ENCODE results near the gene ZNF598. TPM values are rescaled to one million over a fixed set of nuclear protein-coding genes. Genes with fewer than 3 reads are reported as not detected.

Gene ZNF598
- total RNA-seq, 1 experiment from 2014 or later = 50.4 TPM

GRCh38 chr16:2022723-2023091 is 13.1 kb upstream of the ZNF598 start:
- DNase-seq = peak; percentile 66 to 78
- no TSS peak for BruUV-seq (replicated peaks)
- Mint-ChIP-seq H3K4me3 (ENCODE audit: unreplicated experiment) (peak overlapping the region; percentile 74), H3K27ac (ENCODE audit: unreplicated experiment) (peak overlapping the region; percentile 74), H3K4me1 (ENCODE audit: low read depth, unreplicated experiment) (peaks cover 18% of the 10 kb centered on the region), H3K36me3 (ENCODE audit: insufficient read depth, unreplicated experiment) (no peaks in the 10 kb centered on the region), H3K9me3 (ENCODE audit: unreplicated experiment) (no peaks in the 10 kb centered on the region), H3K27me3 (ENCODE audit: insufficient read depth, unreplicated experiment) (no peaks in the 10 kb centered on the region)
- CTCF ChIA-PET = interaction anchor here (0.6 to 2.8 kb wide), 9 partner anchors 11 to 947 kb away, joined by 3 to 14 read pairs (median 3); partner anchors contain the start of genes NTHL1, PAQR4 and TSC2
- H3K4me1 ChIP-seq = peaks cover 16% of the 10 kb centered on the region
- TF ChIP-seq CTCF (IDR thresholded peaks at IDR 0.05; ENCODE audit: insufficient read depth in 1 of 2, low read depth in 1 of 2, low read length in 1 of 2, severe bottlenecking in 1 of 2, unreplicated experiment in 1 of 2) = no peak
- intact Hi-C loops (cut with micrococcal nuclease; ENCODE audit: unreplicated experiment) = loop anchor here (1.0 to 2.0 kb wide), 3 partner anchors 24 to 69 kb away; partner anchors contain the start of genes NTHL1 and TSC2
- peak overlapping the region; percentile 9; the same call in 1 of the 2 replicates for H3K4me3 ChIP-seq (ENCODE audit: low read depth, low read length)
- no peaks in the 10 kb centered on the region for H3K27me3 ChIP-seq (replicated peaks; ENCODE audit: control insufficient read depth, insufficient read depth, low read length)
- no peaks in the 10 kb centered on the region for H3K36me3 ChIP-seq (ENCODE audit: control insufficient read depth, insufficient read depth, low read length)
- no peaks in the 10 kb centered on the region for H3K9me3 ChIP-seq
- POLR2A ChIA-PET = interaction anchor here (0.5 to 1.0 kb wide), 5 partner anchors 58 to 171 kb away, joined by 3 to 7 read pairs (median 4); partner anchors contain the start of genes MSRB1, RPS2 and TRAF7

DNA sequence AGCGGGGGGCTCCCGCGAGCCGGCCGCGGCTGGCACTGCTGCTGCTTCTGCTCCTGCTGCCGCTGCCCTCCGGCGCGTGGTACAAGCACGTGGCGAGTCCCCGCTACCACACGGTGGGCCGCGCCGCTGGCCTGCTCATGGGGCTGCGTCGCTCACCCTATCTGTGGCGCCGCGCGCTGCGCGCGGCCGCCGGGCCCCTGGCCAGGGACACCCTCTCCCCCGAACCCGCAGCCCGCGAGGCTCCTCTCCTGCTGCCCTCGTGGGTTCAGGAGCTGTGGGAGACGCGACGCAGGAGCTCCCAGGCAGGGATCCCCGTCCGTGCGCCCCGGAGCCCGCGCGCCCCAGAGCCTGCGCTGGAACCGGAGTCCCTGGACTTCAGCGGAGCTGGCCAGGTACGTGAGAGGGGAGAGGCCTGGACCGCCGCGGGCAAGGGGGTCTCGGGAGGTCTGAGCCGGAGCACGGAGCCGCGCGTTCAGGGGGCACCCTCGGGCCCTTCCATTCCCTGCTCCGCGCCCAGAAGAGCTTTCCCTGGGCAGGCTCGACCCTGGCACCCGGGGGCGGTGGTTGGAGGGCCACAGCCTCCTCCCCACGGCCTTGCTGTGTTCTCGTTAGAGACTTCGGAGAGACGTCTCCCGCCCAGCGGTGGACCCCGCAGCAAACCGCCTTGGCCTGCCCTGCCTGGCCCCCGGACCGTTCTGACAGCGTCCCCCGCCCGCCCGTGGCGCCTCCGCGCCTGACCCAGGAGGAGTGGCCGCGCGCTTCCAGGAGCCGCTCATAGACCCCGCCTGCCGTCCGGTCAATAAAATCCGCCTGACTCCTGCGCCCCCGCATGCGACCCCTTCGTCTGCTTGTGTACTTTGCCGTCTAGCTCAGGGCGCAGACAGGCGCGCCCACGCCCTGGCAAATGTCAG is 10.6 kb upstream of the ZNF598 start:
- H3K4me1 Mint-ChIP-seq (ENCODE audit: low read depth, unreplicated experiment) = peaks cover 18% of the 10 kb centered on the region
- ChIA-PET CTCF (interaction anchor here (0.7 to 0.9 kb wide), 2 partner anchors 11 to 28 kb away, joined by 3 read pairs; no protein-coding TSS in a partner anchor), POLR2A (interaction anchor here (1.2 kb wide), 1 partner anchor 28 kb away, joined by 3 read pairs; the partner anchor contains the start of genes NTHL1 and TSC2)
- intact Hi-C loops (cut with micrococcal nuclease; ENCODE audit: unreplicated experiment) = no loop called here
- no TSS peak for BruUV-seq (replicated peaks)
- Histone ChIP-seq H3K4me3 (ENCODE audit: low read depth, low read length) (peak overlapping the region; percentile 34), H3K4me1 (peaks cover 20% of the 10 kb centered on the region), H3K27me3 (replicated peaks; ENCODE audit: control insufficient read depth, insufficient read depth, low read length) (no peaks in the 10 kb centered on the region), H3K9me3 (no peaks in the 10 kb centered on the region), H3K36me3 (ENCODE audit: control insufficient read depth, insufficient read depth, low read length) (no peaks in the 10 kb centered on the region)
- DNase-seq = no peak
- H3K27me3 Mint-ChIP-seq (ENCODE audit: insufficient read depth, unreplicated experiment) = no peaks in the 10 kb centered on the region
- TF ChIP-seq CTCF (IDR thresholded peaks at IDR 0.05; ENCODE audit: insufficient read depth in 1 of 2, low read depth in 1 of 2, low read length in 1 of 2, severe bottlenecking in 1 of 2, unreplicated experiment in 1 of 2) = no peak
- H3K4me3 Mint-ChIP-seq (ENCODE audit: unreplicated experiment) = peak overlapping the region; percentile 67
- H3K9me3 Mint-ChIP-seq (ENCODE audit: unreplicated experiment) = no peaks in the 10 kb centered on the region
- no peak overlapping the region for H3K27ac Mint-ChIP-seq (ENCODE audit: unreplicated experiment)
- no peaks in the 10 kb centered on the region for H3K36me3 Mint-ChIP-seq (ENCODE audit: insufficient read depth, unreplicated experiment)

GRCh38 chr16:2019518-2019920 is 9.9 kb upstream of the ZNF598 start, which contains the start of gene NPW:
NPW (plus strand) TSS chr16:2019785.
- no peaks in the 10 kb centered on the region for H3K36me3 Mint-ChIP-seq (ENCODE audit: insufficient read depth, unreplicated experiment)
- peak in 1 of 2 experiments; percentile 39 for DNase-seq
- ChIA-PET POLR2A (interaction anchor here (1.2 kb wide), 1 partner anchor 28 kb away, joined by 3 read pairs; the partner anchor contains the start of genes NTHL1 and TSC2), CTCF (interaction anchor here (0.9 kb wide), 1 partner anchor 10 kb away, joined by 3 read pairs; no protein-coding TSS in a partner anchor)
- no peaks in the 10 kb centered on the region for H3K36me3 ChIP-seq (ENCODE audit: control insufficient read depth, insufficient read depth, low read length)
- no peaks in the 10 kb centered on the region for H3K9me3 Mint-ChIP-seq (ENCODE audit: unreplicated experiment)
- peaks cover 17% of the 10 kb centered on the region for H3K4me1 Mint-ChIP-seq (ENCODE audit: low read depth, unreplicated experiment)
- no peaks in the 10 kb centered on the region for H3K27me3 Mint-ChIP-seq (ENCODE audit: insufficient read depth, unreplicated experiment)
- H3K4me3 ChIP-seq (ENCODE audit: low read depth, low read length) = peak within 1 kb of the TSS; percentile 34
- H3K4me1 ChIP-seq = peaks cover 23% of the 10 kb centered on the region
- no peak for TF ChIP-seq CTCF (IDR thresholded peaks at IDR 0.05; ENCODE audit: insufficient read depth in 1 of 2, low read depth in 1 of 2, low read length in 1 of 2, severe bottlenecking in 1 of 2, unreplicated experiment in 1 of 2)
- no peaks in the 10 kb centered on the region for H3K27me3 ChIP-seq (replicated peaks; ENCODE audit: control insufficient read depth, insufficient read depth, low read length)
- intact Hi-C loops (cut with micrococcal nuclease; ENCODE audit: unreplicated experiment) = no loop called here
- H3K27ac Mint-ChIP-seq (ENCODE audit: unreplicated experiment) = no peak within 1 kb of the TSS
- BruUV-seq (replicated peaks) = no TSS peak
- H3K4me3 Mint-ChIP-seq (ENCODE audit: unreplicated experiment) = peak within 1 kb of the TSS; percentile 67
- H3K9me3 ChIP-seq = no peaks in the 10 kb centered on the region
